Adrenal gland (tissue), 12 donors: ENCODE results near the gene TSPAN7. TPM values are rescaled to one million over a fixed set of nuclear protein-coding genes. Genes with fewer than 3 reads are reported as not detected.

ENCODE experiments used
- DNase-seq, 7 donors: peaks; one replicate each; pipeline ENCODE4 v3.0.0-alpha.2; 2019 to 2020
- H3K27ac ChIP-seq, 5 donors: fragments of 200-600 bp; sonication (generic) in 4 of 5; 1 replicate in 3 of 5; 2 replicates in 2 of 5; pipeline versions ENCODE4 v1.5.1 to v1.8.0; 2016 to 2020; ENCODE audit warnings: mild to moderate bottlenecking in 1 of 5
- H3K27me3 ChIP-seq: fragments of 200-600 bp; 2 replicates; pipeline ENCODE4 v1.8.0; 2021
- H3K36me3 ChIP-seq, 2 donors: fragments of 200-600 bp; replicated peaks in 1 of 2; 1 replicate in 1 of 2; 2 replicates in 1 of 2; pipeline versions ENCODE4 v1.5.1 to v1.8.0; 2018 to 2022
- H3K4me1 ChIP-seq, 2 donors: fragments of 200-600 bp; replicated peaks in 1 of 2; 1 replicate in 1 of 2; 2 replicates in 1 of 2; pipeline versions ENCODE4 v1.5.1 to v1.8.0; 2018 to 2021
- H3K4me3 ChIP-seq, 4 donors: fragments of 200-600 bp; sonication (generic) in 3 of 4; one replicate each; pipeline ENCODE4 v1.5.1; 2016 to 2018
- H3K9me3 ChIP-seq, 3 donors: fragments of 200-600 bp; sonication (generic) in 1 of 3; replicated peaks in 1 of 3; 1 replicate in 2 of 3; 2 replicates in 1 of 3; pipeline versions ENCODE4 v1.5.1 to v1.8.0; 2016 to 2021
- POLR2A ChIP-seq, 2 donors: fragments of 450-650 bp; IDR thresholded peaks; one replicate each; pipeline ENCODE4 v1.6.1; 2017; ENCODE audit warnings: antibody characterized with exemption in 2 of 2, mild to moderate bottlenecking in 2 of 2, moderate library complexity in 1 of 2
- WGBS, 4 donors: extraction: QIAGEN DNeasy Blood & Tissue Kit in 2 of 4; methylation state at CpG; one replicate each; pipeline versions ENCODE4 v1.1.5 to v1.1.7; 2013 to 2017; 5-methylcytosine and 5-hydroxymethylcytosine counted together
- intact Hi-C, 2 donors: fragments of 100-400 bp; cut with DNase I; formaldehyde crosslinking; loops; one replicate each; pipeline versions ENCODE4 v1.14.1 to v1.15.0; 2022 to 2023
- polyA plus RNA-seq, 3 donors: library from polyadenylated mRNA; stranded (reverse); fragments of 200-250 nt in 2 of 3; fragments of 350-450 nt in 1 of 3; fragmentation: Illumina TruSeq in 1 of 3; extraction: RNeasy Lipid Tissue Mini Kit (QIAGEN cat#74804) in 1 of 3; gene quantifications; one replicate each; pipeline ENCODE4 v1.2.3, GENCODE V29; 2013 to 2014
- small RNA-seq, 2 donors: library from RNA; depleted of rRNA; stranded (forward); fragments of <200 nt; gene quantifications; one replicate each; pipeline ENCODE3, GENCODE V24; 2016
- total RNA-seq, 9 donors: library from RNA; depleted of rRNA in 4 of 9; stranded (reverse); fragments of >200 nt in 4 of 9; fragments of 120-200 nt in 1 of 9; fragmentation: NEBNext Ultra II Directional in 1 of 9; extraction: Animal tissue kit (Norgen Biotek cat#: 25700) in 1 of 9; gene quantifications; one replicate each; pipeline versions ENCODE4 v1.1.0 to v1.2.4, GENCODE V29; 2013 to 2023
- TF ChIP-seq, protein P1 (sequence below), 6 experiments: fragments of 450-650 bp in 4 of 6; fragments of 200-600 bp in 2 of 6; sonication (generic) in 1 of 6; IDR thresholded peaks; 1 replicate in 5 of 6; 2 replicates in 1 of 6; pipeline versions ENCODE4 v1.5.1 to v1.8.0; 2016 to 2021; ENCODE audit warnings: antibody characterized with exemption in 6 of 6, mild to moderate bottlenecking in 2 of 6, moderate library complexity in 1 of 6
- donor health status: healthy with polysubstance abuse.
- donor health status: Bipolar disorder and iron deficiency.
- donor health status: DM: yes; HTN: yes; CAD: no.
- donor health status: DM: no; HTN: no; CAD: no.
- donor health status: DM: no; HTN: no; CAD: no.
- donor health status: DM: yes; HTN: yes; CAD: no.

The TSPAN7 gene
- total and polyA plus RNA-seq, 12 donors = 47.8 to 167 (median 87.1) TPM

DNA sequence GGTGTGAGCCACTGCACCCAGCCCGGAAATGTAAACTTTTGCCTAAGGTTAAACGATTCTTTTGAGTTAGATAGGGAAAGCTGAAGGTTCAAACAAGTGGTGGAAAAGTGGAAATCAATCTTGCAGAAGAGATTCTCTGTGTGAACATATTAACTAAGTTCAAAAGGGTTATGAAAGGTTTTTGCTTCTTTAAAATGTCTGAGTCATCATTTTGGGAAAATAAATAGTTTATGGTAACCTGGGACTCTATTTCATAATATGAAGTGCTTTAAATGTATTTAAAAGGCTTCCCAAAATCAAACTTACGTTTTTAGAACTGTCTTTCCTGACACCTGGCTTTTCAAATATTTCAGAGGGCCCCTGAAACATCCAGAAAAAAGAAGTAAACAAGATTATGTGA lies 166.3 kb downstream of the TSPAN7 start:
- Histone ChIP-seq H3K27ac (no peak overlapping the region), H3K9me3 (no peaks in the 10 kb centered on the region), H3K36me3 (no peaks in the 10 kb centered on the region), H3K4me3 (no peak overlapping the region), H3K4me1 (no peaks in the 10 kb centered on the region), H3K27me3 (peaks cover 11% of the 10 kb centered on the region)
- TF ChIP-seq, protein P1, sequence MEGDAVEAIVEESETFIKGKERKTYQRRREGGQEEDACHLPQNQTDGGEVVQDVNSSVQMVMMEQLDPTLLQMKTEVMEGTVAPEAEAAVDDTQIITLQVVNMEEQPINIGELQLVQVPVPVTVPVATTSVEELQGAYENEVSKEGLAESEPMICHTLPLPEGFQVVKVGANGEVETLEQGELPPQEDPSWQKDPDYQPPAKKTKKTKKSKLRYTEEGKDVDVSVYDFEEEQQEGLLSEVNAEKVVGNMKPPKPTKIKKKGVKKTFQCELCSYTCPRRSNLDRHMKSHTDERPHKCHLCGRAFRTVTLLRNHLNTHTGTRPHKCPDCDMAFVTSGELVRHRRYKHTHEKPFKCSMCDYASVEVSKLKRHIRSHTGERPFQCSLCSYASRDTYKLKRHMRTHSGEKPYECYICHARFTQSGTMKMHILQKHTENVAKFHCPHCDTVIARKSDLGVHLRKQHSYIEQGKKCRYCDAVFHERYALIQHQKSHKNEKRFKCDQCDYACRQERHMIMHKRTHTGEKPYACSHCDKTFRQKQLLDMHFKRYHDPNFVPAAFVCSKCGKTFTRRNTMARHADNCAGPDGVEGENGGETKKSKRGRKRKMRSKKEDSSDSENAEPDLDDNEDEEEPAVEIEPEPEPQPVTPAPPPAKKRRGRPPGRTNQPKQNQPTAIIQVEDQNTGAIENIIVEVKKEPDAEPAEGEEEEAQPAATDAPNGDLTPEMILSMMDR (IDR thresholded peaks at IDR 0.05) = no peak
- no peak for TF ChIP-seq POLR2A (IDR thresholded peaks at IDR 0.05)
- 74 to 97% (median 81%) methylated on average over 3 of the region's 3 CpGs for WGBS, 4 donors
- intact Hi-C loops = no loop called here
- DNase-seq = no peak

DNA sequence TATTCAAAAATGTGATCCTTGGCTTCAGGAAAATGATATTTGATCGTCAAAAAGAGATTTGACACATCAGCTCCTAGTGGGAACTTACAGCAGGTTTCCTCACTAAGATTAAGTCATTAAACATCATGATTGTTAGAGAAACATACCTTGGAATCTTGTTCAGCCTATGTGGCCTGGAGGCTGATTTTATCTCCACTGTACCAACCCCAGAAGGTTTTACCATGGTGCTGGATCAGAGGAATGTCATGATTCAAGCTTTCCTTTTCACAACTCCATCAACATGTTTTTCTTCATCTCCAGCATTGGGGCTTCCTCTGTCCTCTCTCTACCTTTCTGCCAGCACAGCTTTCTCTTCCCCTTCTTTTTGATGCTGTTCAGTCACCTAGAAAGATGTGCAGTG lies 171.5 kb downstream of the TSPAN7 start:
- no peak for DNase-seq
- no peaks in the 10 kb centered on the region for H3K4me1 ChIP-seq
- no peaks in the 10 kb centered on the region for H3K36me3 ChIP-seq
- WGBS, 4 donors = 54 to 85% (median 73%) methylated on average over 1 of the region's 1 CpG
- peaks cover 8% of the 10 kb centered on the region for H3K27me3 ChIP-seq
- intact Hi-C loops = no loop called here
- no peaks in the 10 kb centered on the region for H3K9me3 ChIP-seq
- no peak overlapping the region for H3K4me3 ChIP-seq
- TF ChIP-seq POLR2A (IDR thresholded peaks at IDR 0.05) = no peak
- TF ChIP-seq, protein P1 (IDR thresholded peaks at IDR 0.05) = no peak
- H3K27ac ChIP-seq = no peak overlapping the region

Small RNA genes lying within 50 kb of the gene (small RNA-seq; reads per million reads assigned to genes)
- 0 reads per million in 2 donors for gene RNU7-7P

Other genes with a start within 250 kb of the TSPAN7 start
- 1 to 10 TPM; 3.6 to 8.9 (median 7.0) TPM for gene RPGR, start 234.0 kb upstream of the TSPAN7 start, total RNA-seq
- 10 to 100 TPM; 12.1 to 22.0 (median 17.4) TPM for gene RPGR, start 234.0 kb upstream of the TSPAN7 start, polyA plus RNA-seq
- gene OTC, start 208.9 kb upstream of the TSPAN7 start, total RNA-seq = under 1 TPM in 2 of 9 donors, not detected in 7; 0.14 to 0.23 TPM
- gene OTC, start 208.9 kb upstream of the TSPAN7 start, polyA plus RNA-seq = under 1 TPM in 2 of 3 donors, not detected in 1; 0.18 to 0.54 TPM
- 100 to 1,000 TPM in 1 of 9 donors, 10 to 100 TPM in 8; 41.8 to 106 (median 53.5) TPM for gene MID1IP1, start 239.9 kb downstream of the TSPAN7 start, total RNA-seq
- 10 to 100 TPM; 16.8 to 24.3 (median 21.6) TPM for gene MID1IP1, start 239.9 kb downstream of the TSPAN7 start, polyA plus RNA-seq